ENCODE data around the gene ABCC4. TPM values are rescaled to one million over a fixed set of nuclear protein-coding genes. Genes with fewer than 3 reads are reported as not detected.
A peak's percentile ranks its signal among the peaks of the same experiment; 100 is the strongest.

ABCC4 gene
- total RNA-seq, 6 experiments from 2014 or later, result 24.7 to 28.4 (median 26.0) TPM

- Mint-ChIP-seq H3K27me3 (ENCODE audit: insufficient read depth) (no peaks in the 10 kb centered on the region; the same call in 1 of the 2 replicates), H3K36me3 (ENCODE audit: low read depth) (peaks cover 16% of the 10 kb centered on the region), H3K4me3 (no peak overlapping the region), H3K4me1 (ENCODE audit: low read depth) (peaks cover 49% of the 10 kb centered on the region), H3K27ac (no peak overlapping the region), H3K9me3 (no peaks in the 10 kb centered on the region)
- no peak for TF ChIP-seq CTCF (IDR thresholded peaks at IDR 0.05)
- DNase-seq, result no peak
These were observed 176.3 kb downstream of the ABCC4 start for GRCh38 chr13:95124959-95125358.

DNA sequence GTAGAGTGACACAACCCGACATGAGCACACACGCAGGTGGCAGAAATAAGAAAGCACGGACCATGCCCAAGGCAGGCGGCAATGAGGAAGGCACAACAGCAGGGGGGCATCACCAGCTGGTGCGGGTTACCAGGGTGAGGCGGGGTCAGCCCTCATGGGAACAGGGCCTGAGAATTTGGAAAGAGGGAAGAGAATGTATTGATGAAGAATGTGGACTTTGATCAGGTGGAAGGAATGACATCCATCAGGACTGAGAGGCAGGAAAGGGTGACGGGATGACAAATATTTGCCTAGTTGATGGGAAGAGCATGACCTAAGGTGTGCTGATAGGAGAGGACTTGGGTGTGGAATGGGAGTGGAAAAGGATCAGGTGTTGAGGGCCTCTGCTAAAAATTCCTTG, 177.5 kb downstream of the ABCC4 start:
- H3K4me1 Mint-ChIP-seq (ENCODE audit: low read depth), result peaks cover 60% of the 10 kb centered on the region
- TF ChIP-seq CTCF (IDR thresholded peaks at IDR 0.05), result no peak
- no peaks in the 10 kb centered on the region for H3K9me3 Mint-ChIP-seq
- DNase-seq, result no peak
- H3K36me3 Mint-ChIP-seq (ENCODE audit: low read depth), result peaks cover 27% of the 10 kb centered on the region
- no peak overlapping the region for H3K4me3 Mint-ChIP-seq
- H3K27me3 Mint-ChIP-seq (ENCODE audit: insufficient read depth), result no peaks in the 10 kb centered on the region; the same call in 1 of the 2 replicates
- H3K27ac Mint-ChIP-seq, result no peak overlapping the region

- Mint-ChIP-seq H3K27ac (peak overlapping the region; percentile 93), H3K4me3 (peak overlapping the region; percentile 83), H3K9me3 (no peaks in the 10 kb centered on the region), H3K36me3 (ENCODE audit: low read depth) (peaks cover 28% of the 10 kb centered on the region), H3K4me1 (ENCODE audit: low read depth) (peaks cover 63% of the 10 kb centered on the region), H3K27me3 (ENCODE audit: insufficient read depth) (no peaks in the 10 kb centered on the region; the same call in 1 of the 2 replicates)
- DNase-seq, result peak; percentile 58
- TF ChIP-seq CTCF (IDR thresholded peaks at IDR 0.05), result no peak
These were observed 179.2 kb downstream of the ABCC4 start for GRCh38 chr13:95122063-95122462.

GRCh38 chr13:95121516-95121915, 179.7 kb downstream of the ABCC4 start:
- peaks cover 63% of the 10 kb centered on the region for H3K4me1 Mint-ChIP-seq (ENCODE audit: low read depth)
- H3K27ac Mint-ChIP-seq, result peak overlapping the region; percentile 93
- no peak for TF ChIP-seq CTCF (IDR thresholded peaks at IDR 0.05)
- H3K36me3 Mint-ChIP-seq (ENCODE audit: low read depth), result peaks cover 28% of the 10 kb centered on the region
- H3K9me3 Mint-ChIP-seq, result no peaks in the 10 kb centered on the region
- peak; percentile 31 for DNase-seq
- no peaks in the 10 kb centered on the region; the same call in 1 of the 2 replicates for H3K27me3 Mint-ChIP-seq (ENCODE audit: insufficient read depth)
- peak overlapping the region; percentile 83 for H3K4me3 Mint-ChIP-seq

GRCh38 chr13:95120650-95121049, 180.6 kb downstream of the ABCC4 start:
- H3K36me3 Mint-ChIP-seq (ENCODE audit: low read depth), result peaks cover 30% of the 10 kb centered on the region

More at GRCh38 chr13:95120650-95121049, 180.6 kb downstream of the ABCC4 start:
- TF ChIP-seq CTCF (IDR thresholded peaks at IDR 0.05), result no peak
- Mint-ChIP-seq H3K27me3 (ENCODE audit: insufficient read depth) (no peaks in the 10 kb centered on the region; the same call in 1 of the 2 replicates), H3K27ac (peak overlapping the region; percentile 93; the same call in 1 of the 2 replicates), H3K9me3 (no peaks in the 10 kb centered on the region), H3K4me1 (ENCODE audit: low read depth) (peaks cover 63% of the 10 kb centered on the region), H3K4me3 (no peak overlapping the region)
- DNase-seq, result no peak

Measured in HFFc6 (cell line).